IMR-90 (cell line): Measurements from ENCODE around the gene MAGED2. TPM values are rescaled to one million over a fixed set of nuclear protein-coding genes. Genes with fewer than 3 reads are reported as not detected.

Experiments
- ATAC-seq: fragments of 200-7000 bp; cut with Tn5 transposase; 2 replicates; pipeline ENCODE4 v1.9.1; 2020; ENCODE audit warnings: low read depth, mild to moderate bottlenecking, moderate library complexity
- BruUV-seq: library from RNA; stranded (reverse); fragments of 400-500 nt; replicated peaks from 2 replicates; lab custom pipeline; 2021; lab: Mats Ljungman, UMichigan
- CTCF ChIA-PET: fragments of 300-600 bp; formaldehyde crosslinking; extraction: SDS; loops from one replicate; lab custom pipeline; 2021; ENCODE audit warnings: antibody characterized with exemption; lab: Yijun Ruan, JAX
- POLR2A ChIA-PET: fragments of 300-600 bp; sonication (Branson Sonifier 250); formaldehyde crosslinking; loops from one replicate; lab custom pipeline; 2022; ENCODE audit warnings: antibody characterized with exemption; ENCODE audit not compliant: unreplicated experiment; lab: Charles Lee
- DNase-seq: peaks from one replicate; pipeline ENCODE4 v3.0.0; 2013
- H2AFZ ChIP-seq: replicated peaks from 2 replicates; pipeline ENCODE3; 2013; ENCODE audit warnings: low read length, mild to moderate bottlenecking; ENCODE audit not compliant: poor library complexity
- H2AK5ac ChIP-seq: 2 replicates; pipeline ENCODE4 v1.6.1; 2013; ENCODE audit warnings: low read depth, low read length, inconsistent platforms
- H2AK9ac ChIP-seq: replicated peaks from 2 replicates; pipeline ENCODE3; 2013; ENCODE audit warnings: mild to moderate bottlenecking, low read depth, low read length, moderate library complexity; ENCODE audit not compliant: poor library complexity
- H2BK120ac ChIP-seq: 2 replicates; pipeline ENCODE4 v1.6.1; 2013; ENCODE audit warnings: low read depth, low read length, inconsistent platforms
- H2BK15ac ChIP-seq: 3 replicates; pipeline ENCODE4 v1.6.1; 2013; ENCODE audit warnings: low read depth, low read length, inconsistent platforms
- H2BK20ac ChIP-seq: 2 replicates; pipeline ENCODE4 v1.6.1; 2013; ENCODE audit warnings: low read depth, mild to moderate bottlenecking, inconsistent platforms, low read length, moderate library complexity
- H2BK5ac ChIP-seq: 2 replicates; pipeline ENCODE4 v1.6.1; 2013; ENCODE audit warnings: mild to moderate bottlenecking, low read depth, low read length, inconsistent platforms; ENCODE audit not compliant: poor library complexity, severe bottlenecking
- H3K14ac ChIP-seq: replicated peaks from 2 replicates; pipeline ENCODE4 v1.6.1; 2013; ENCODE audit warnings: low read depth, low read length, inconsistent platforms
- H3K18ac ChIP-seq: 2 replicates; pipeline ENCODE4 v1.6.1; 2013; ENCODE audit warnings: low read depth, low read length, control low read depth
- H3K23ac ChIP-seq: 2 replicates; pipeline ENCODE4 v1.6.1; 2013; ENCODE audit warnings: low read depth, low read length, inconsistent platforms
- H3K27ac ChIP-seq: 2 replicates; pipeline ENCODE4 v1.5.1; 2013; ENCODE audit warnings: mild to moderate bottlenecking, control low read depth, low read length; ENCODE audit not compliant: insufficient read depth
- H3K27me3 ChIP-seq: 2 replicates; pipeline ENCODE4 v1.6.1; 2013; ENCODE audit warnings: low read length; ENCODE audit not compliant: control insufficient read depth, insufficient read depth
- H3K36me3 ChIP-seq: 2 replicates; pipeline ENCODE4 v1.6.1; 2013; ENCODE audit warnings: low read length, mixed read lengths; ENCODE audit not compliant: control insufficient read depth, insufficient read depth
- H3K4ac ChIP-seq: 2 replicates; pipeline ENCODE4 v1.6.1; 2013; ENCODE audit warnings: low read depth, low read length, inconsistent platforms
- H3K4me1 ChIP-seq: 2 replicates; pipeline ENCODE4 v1.6.1; 2013; ENCODE audit warnings: low read length, mixed read lengths; ENCODE audit not compliant: control insufficient read depth, insufficient read depth
- H3K4me2 ChIP-seq: 2 replicates; pipeline ENCODE4 v1.6.1; 2013; ENCODE audit warnings: low read depth, mild to moderate bottlenecking, control low read depth, low read length, moderate library complexity
- H3K4me3 ChIP-seq: 2 replicates; pipeline ENCODE4 v1.5.1; 2013; ENCODE audit warnings: low read depth, mild to moderate bottlenecking, control low read depth, low read length, moderate library complexity; ENCODE audit not compliant: insufficient read depth
- H3K56ac ChIP-seq: 2 replicates; pipeline ENCODE4 v1.6.1; 2013; ENCODE audit warnings: low read length, inconsistent platforms; ENCODE audit not compliant: insufficient read depth; ENCODE audit errors: extremely low read depth
- H3K79me1 ChIP-seq, 2 experiments: 2 replicates each; pipeline ENCODE4 v1.6.1; 2013; ENCODE audit warnings: low read length in 2 of 2, inconsistent platforms in 1 of 2, low read depth in 1 of 2
- H3K9ac ChIP-seq: 2 replicates; pipeline ENCODE4 v1.6.1; 2013; ENCODE audit warnings: low read depth, low read length, control low read depth
- H3K9me1 ChIP-seq: 2 replicates; pipeline ENCODE4 v1.6.1; 2013; ENCODE audit warnings: low read length, inconsistent platforms; ENCODE audit not compliant: insufficient read depth
- H3K9me3 ChIP-seq: 2 replicates; pipeline ENCODE4 v1.6.1; 2013; ENCODE audit warnings: low read length; ENCODE audit not compliant: control insufficient read depth, insufficient read depth
- H4K20me1 ChIP-seq: 2 replicates; pipeline ENCODE4 v1.6.1; 2013; ENCODE audit warnings: low read length, inconsistent platforms; ENCODE audit not compliant: insufficient read depth
- H4K5ac ChIP-seq: 2 replicates; pipeline ENCODE4 v1.6.1; 2013; ENCODE audit warnings: mild to moderate bottlenecking, low read depth, low read length, control low read depth
- H4K8ac ChIP-seq, 2 experiments: 2 replicates each; pipeline ENCODE4 v1.6.1; 2013; ENCODE audit warnings: low read depth in 2 of 2, low read length in 2 of 2, control low read depth in 1 of 2, inconsistent platforms in 1 of 2
- H4K91ac ChIP-seq: 2 replicates; pipeline ENCODE4 v1.6.1; 2013; ENCODE audit warnings: low read depth, low read length, inconsistent platforms; ENCODE audit not compliant: insufficient read depth
- BHLHE40 ChIP-seq: fragments of 150-350 bp; IDR thresholded peaks from 2 replicates; pipeline ENCODE4 v1.6.1; 2016; ENCODE audit warnings: mild to moderate bottlenecking, low read depth, low read length
- CEBPB ChIP-seq: IDR thresholded peaks from 2 replicates; pipeline ENCODE4 v1.6.1; 2012; ENCODE audit warnings: low read depth, low read length, improper control_type of control experiment
- CHD1 ChIP-seq: IDR thresholded peaks from 2 replicates; pipeline ENCODE4 v1.6.1; 2012; ENCODE audit warnings: low read depth, low read length, improper control_type of control experiment
- ELK1 ChIP-seq: fragments of 150-350 bp; IDR thresholded peaks from 2 replicates; pipeline ENCODE4 v1.6.1; 2016; ENCODE audit warnings: low read depth, mild to moderate bottlenecking, low read length, moderate library complexity, borderline replicate concordance
- FOS ChIP-seq: fragments of 150-350 bp; IDR thresholded peaks from 2 replicates; pipeline ENCODE4 v1.6.1; 2016; ENCODE audit warnings: low read depth, low read length
- MAFK ChIP-seq: IDR thresholded peaks from 2 replicates; pipeline ENCODE4 v1.6.1; 2012; ENCODE audit warnings: low read depth, low read length, improper control_type of control experiment
- MAZ ChIP-seq: IDR thresholded peaks from 2 replicates; pipeline ENCODE4 v1.6.1; 2012; ENCODE audit warnings: low read depth, mild to moderate bottlenecking, low read length, improper control_type of control experiment, moderate library complexity, borderline replicate concordance
- MXI1 ChIP-seq: IDR thresholded peaks from 2 replicates; pipeline ENCODE4 v1.6.1; 2012; ENCODE audit warnings: low read depth, mild to moderate bottlenecking, low read length, moderate library complexity, borderline replicate concordance
- NFE2L2 ChIP-seq: fragments of 150-350 bp; IDR thresholded peaks from 2 replicates; pipeline ENCODE4 v1.6.1; 2016; ENCODE audit warnings: low read depth, mild to moderate bottlenecking, low read length
- POLR2A ChIP-seq: IDR thresholded peaks from 2 replicates; pipeline ENCODE4 v1.6.1; 2012; ENCODE audit warnings: mild to moderate bottlenecking, low read depth, low read length
- RAD21 ChIP-seq: IDR thresholded peaks from 2 replicates; pipeline ENCODE4 v1.6.1; 2012; ENCODE audit warnings: low read length, improper control_type of control experiment
- RCOR1 ChIP-seq: IDR thresholded peaks from 2 replicates; pipeline ENCODE4 v1.6.1; 2012; ENCODE audit warnings: mild to moderate bottlenecking, low read length, improper control_type of control experiment; ENCODE audit not compliant: insufficient replicate concordance
- RFX5 ChIP-seq: IDR thresholded peaks from 2 replicates; pipeline ENCODE4 v1.8.0; 2012; ENCODE audit warnings: low read depth, mild to moderate bottlenecking, low read length, moderate library complexity
- SMC3 ChIP-seq: fragments of 150-350 bp; IDR thresholded peaks from 2 replicates; pipeline ENCODE4 v1.6.1; 2016; ENCODE audit warnings: low read depth, mild to moderate bottlenecking, antibody characterized with exemption, low read length, moderate library complexity
- USF2 ChIP-seq: fragments of 150-350 bp; IDR thresholded peaks from 2 replicates; pipeline ENCODE4 v1.6.1; 2017; ENCODE audit warnings: mild to moderate bottlenecking, antibody characterized with exemption, low read length, low read depth
- WGBS, 2 experiments: methylation state at CpG; one replicate each; pipeline versions ENCODE4 v1.1.5 to v1.1.7; 2013; ENCODE audit warnings: missing lambda C conversion rate in 2 of 2; ENCODE audit not compliant: insufficient read length in 1 of 2; ENCODE audit errors: extremely low coverage in 2 of 2; 5-methylcytosine and 5-hydroxymethylcytosine counted together
- dilution Hi-C: fragments of 300-500 bp; cut with HindIII; formaldehyde crosslinking; loops from one replicate; pipeline ENCODE4 v1.14.3; 2018; ENCODE audit warnings: low sequenced_read_pairs; ENCODE audit not compliant: unreplicated experiment
- in situ Hi-C: fragments of 300-500 bp; cut with MboI; formaldehyde crosslinking; loops from 3 replicates; pipeline ENCODE4 v1.14.3; 2019; ENCODE audit warnings: low sequenced_read_pairs, inconsistent platforms, mixed read lengths
- intact Hi-C: fragments of 100-400 bp; cut with micrococcal nuclease; formaldehyde crosslinking; loops from 2 replicates; pipeline ENCODE4 v1.10.0; 2022
- polyA plus RNA-seq, 3 experiments: library from polyadenylated mRNA; depleted of rRNA; stranded (reverse); fragments of >200 nt; gene quantifications; 2 replicates each; pipeline ENCODE4 v1.2.3, GENCODE V29; 2012; ENCODE audit warnings: low replicate concordance in 1 of 3
- total RNA-seq: library from RNA; depleted of rRNA; stranded (reverse); fragments of >200 nt; gene quantifications from 2 replicates; pipeline ENCODE4 v1.2.3, GENCODE V29; 2012
- TF ChIP-seq, protein P1 (sequence below): conservative IDR thresholded peaks from 2 replicates; pipeline ENCODE4 v1.5.1; 2012; ENCODE audit warnings: mild to moderate bottlenecking, low read depth, low read length, improper control_type of control experiment

Gene MAGED2
- total and polyA plus RNA-seq, 2 of the 4 experiments (the other 2 are of a cell fraction): 301 to 341 TPM

GRCh38 chrX:54785901-54786300 is 21.6 kb upstream of the MAGED2 start:
- intact Hi-C loops: no loop called here
- CTCF ChIA-PET: no interaction called here

More at GRCh38 chrX:54785901-54786300, 21.6 kb upstream of the MAGED2 start:
- BruUV-seq: no TSS peak
- no peak overlapping the region for H3K14ac ChIP-seq
- H3K56ac ChIP-seq: no peak overlapping the region
- in situ Hi-C loops (no loop called here), dilution Hi-C loops (no loop called here)
- DNase-seq (no peak), ATAC-seq (no peak)
- H2BK15ac ChIP-seq: no peak overlapping the region
- no peak overlapping the region for H2BK20ac ChIP-seq
- H2AK9ac ChIP-seq: no peak overlapping the region
- H3K9ac ChIP-seq: no peak overlapping the region
- no peak overlapping the region for H4K5ac ChIP-seq
- no peak overlapping the region for H3K4me2 ChIP-seq
- H3K18ac ChIP-seq: no peak overlapping the region
- peaks cover 2% of the 10 kb centered on the region; the same call in 1 of the 2 replicates for H3K27me3 ChIP-seq
- no peak overlapping the region for H2BK5ac ChIP-seq
- no peak overlapping the region for H3K4ac ChIP-seq
- H2BK120ac ChIP-seq: no peak overlapping the region
- H2AFZ ChIP-seq: no peak overlapping the region
- no peak overlapping the region for H3K23ac ChIP-seq
- H3K79me1 ChIP-seq: no peaks in the 10 kb centered on the region
- H4K8ac ChIP-seq: no peak overlapping the region
- no peak overlapping the region for H2AK5ac ChIP-seq
- 17% methylated on average over 3 of the region's 4 CpGs; no CpG with 5 or more reads in 1 of the 2 experiments for WGBS, 2 experiments
- no peaks in the 10 kb centered on the region for H3K9me3 ChIP-seq
- no peak overlapping the region for H3K4me3 ChIP-seq
- TF ChIP-seq RCOR1 (no peak), FOS (no peak), MAFK (no peak), BHLHE40 (no peak), RFX5 (no peak), ELK1 (no peak), MAZ (no peak), SMC3 (no peak), RAD21 (no peak), CEBPB (no peak), POLR2A (no peak), NFE2L2 (no peak), MXI1 (no peak), CHD1 (no peak), USF2 (no peak)
- TF ChIP-seq, protein P1, sequence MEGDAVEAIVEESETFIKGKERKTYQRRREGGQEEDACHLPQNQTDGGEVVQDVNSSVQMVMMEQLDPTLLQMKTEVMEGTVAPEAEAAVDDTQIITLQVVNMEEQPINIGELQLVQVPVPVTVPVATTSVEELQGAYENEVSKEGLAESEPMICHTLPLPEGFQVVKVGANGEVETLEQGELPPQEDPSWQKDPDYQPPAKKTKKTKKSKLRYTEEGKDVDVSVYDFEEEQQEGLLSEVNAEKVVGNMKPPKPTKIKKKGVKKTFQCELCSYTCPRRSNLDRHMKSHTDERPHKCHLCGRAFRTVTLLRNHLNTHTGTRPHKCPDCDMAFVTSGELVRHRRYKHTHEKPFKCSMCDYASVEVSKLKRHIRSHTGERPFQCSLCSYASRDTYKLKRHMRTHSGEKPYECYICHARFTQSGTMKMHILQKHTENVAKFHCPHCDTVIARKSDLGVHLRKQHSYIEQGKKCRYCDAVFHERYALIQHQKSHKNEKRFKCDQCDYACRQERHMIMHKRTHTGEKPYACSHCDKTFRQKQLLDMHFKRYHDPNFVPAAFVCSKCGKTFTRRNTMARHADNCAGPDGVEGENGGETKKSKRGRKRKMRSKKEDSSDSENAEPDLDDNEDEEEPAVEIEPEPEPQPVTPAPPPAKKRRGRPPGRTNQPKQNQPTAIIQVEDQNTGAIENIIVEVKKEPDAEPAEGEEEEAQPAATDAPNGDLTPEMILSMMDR: no peak
- H3K27ac ChIP-seq: no peak overlapping the region
- no peaks in the 10 kb centered on the region for H3K4me1 ChIP-seq
- POLR2A ChIA-PET: no interaction called here
- H3K36me3 ChIP-seq: no peaks in the 10 kb centered on the region
- H4K91ac ChIP-seq: no peak overlapping the region
- no peaks in the 10 kb centered on the region for H3K9me1 ChIP-seq
- no peaks in the 10 kb centered on the region for H4K20me1 ChIP-seq
